Brain pericyte (primary cell): ENCODE measurements around the gene SIM1.
"Not testable (repeated sequence)": the region's sequence is repeated elsewhere in the genome, so short reads cannot be mapped to it uniquely, and the experiment has no call there.

Experiments used
- DNase-seq: peaks from one replicate; pipeline ENCODE4 v3.0.0-alpha.2; 2012; ENCODE audit warnings: low read depth, low spot score

Gene SIM1

DNA sequence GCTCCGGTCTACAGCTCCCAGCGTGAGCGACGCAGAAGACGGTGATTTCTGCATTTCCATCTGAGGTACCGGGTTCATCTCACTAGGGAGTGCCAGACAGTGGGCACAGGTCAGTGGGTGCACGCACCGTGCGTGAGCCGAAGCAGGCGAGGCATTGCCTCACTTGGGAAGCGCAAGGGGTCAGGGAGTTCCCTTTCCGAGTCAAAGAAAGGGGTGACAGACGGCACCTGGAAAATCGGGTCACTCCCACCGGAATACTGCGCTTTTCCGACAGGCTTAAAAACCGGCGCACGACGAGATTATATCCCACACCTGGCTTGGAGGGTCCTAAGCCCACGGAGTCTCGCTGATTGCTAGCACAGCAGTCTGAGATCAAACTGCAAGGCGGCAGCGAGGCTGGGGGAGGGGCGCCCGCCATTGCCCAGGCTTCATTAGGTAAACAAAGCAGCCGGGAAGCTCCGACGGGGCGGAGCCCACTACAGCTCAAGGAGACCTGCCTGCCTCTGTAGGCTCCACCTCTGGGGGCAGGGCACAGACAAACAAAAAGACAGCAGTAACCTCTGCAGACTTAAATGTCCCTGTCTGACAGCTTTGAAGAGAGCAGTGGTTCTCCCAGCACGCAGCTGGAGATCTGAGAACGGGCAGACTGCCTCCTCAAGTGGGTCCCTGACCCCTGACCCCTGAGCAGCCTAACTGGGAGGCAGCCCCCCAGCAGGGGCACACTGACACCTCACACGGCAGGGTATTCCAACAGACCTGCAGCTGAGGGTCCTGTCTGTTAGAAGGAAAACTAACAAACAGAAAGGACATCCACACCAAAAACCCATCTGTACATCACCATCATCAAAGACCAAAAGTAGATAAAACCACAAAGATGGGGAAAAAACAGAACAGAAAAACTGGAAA is 109.7 kb downstream of the SIM1 start:
- DNase-seq, result not testable (repeated sequence)

DNA sequence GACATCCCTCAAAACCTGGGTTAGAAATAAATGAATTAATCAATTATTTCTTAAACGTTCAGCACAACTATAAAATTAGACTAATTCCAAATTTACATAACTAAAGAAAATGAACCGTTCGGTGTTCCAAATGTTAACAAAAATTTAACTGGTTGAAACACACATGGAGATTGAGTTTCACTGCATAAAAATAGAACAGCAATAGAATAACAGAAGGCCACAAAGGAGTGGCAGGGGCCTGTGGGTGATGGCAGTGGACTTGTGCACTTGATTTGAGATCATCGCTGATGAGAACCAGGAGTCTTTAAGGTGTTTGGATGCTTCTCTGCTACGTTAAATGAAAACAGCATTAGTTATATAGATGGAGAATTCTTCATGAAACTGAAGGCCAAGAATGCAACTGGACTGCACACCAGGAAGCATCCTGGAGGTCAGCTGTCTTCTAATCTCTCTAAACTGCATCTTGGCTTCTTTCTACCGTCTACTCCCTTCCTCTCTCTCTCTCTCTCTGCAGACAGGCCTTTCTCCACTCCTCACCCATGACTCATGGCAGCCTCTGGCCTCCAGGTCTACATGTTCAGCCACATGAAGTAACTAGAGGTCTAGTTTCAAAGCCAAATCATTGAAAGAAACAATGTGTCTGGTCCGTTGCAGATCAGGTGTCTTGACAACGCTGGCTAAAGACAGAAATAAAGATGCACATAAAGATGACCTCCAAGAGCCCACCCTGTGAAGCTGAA is 111.3 kb downstream of the SIM1 start:
- no peak for DNase-seq

DNA sequence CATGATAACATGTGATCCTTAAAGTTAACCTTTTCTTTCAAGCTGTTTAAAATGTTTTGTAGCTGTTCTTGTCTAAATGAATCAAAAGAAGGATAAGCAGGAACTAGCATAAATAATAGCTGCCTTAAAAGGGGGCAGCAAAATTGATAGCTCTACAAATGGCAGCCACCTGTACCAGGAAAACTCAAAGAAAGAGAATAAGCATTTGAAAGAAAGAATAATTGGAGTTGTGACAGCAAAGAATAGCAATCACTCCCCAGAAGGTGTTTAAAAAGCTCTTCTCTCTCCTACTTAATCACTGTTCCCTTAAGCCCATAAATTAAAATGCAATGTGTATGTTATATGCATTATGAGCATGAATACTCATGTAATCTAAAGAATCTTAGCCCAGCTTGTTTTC is 114.6 kb downstream of the SIM1 start:
- DNase-seq, result no peak

GRCh38 chr6:100349366-100349765 is 115.4 kb downstream of the SIM1 start:
- DNase-seq, result no peak

DNA sequence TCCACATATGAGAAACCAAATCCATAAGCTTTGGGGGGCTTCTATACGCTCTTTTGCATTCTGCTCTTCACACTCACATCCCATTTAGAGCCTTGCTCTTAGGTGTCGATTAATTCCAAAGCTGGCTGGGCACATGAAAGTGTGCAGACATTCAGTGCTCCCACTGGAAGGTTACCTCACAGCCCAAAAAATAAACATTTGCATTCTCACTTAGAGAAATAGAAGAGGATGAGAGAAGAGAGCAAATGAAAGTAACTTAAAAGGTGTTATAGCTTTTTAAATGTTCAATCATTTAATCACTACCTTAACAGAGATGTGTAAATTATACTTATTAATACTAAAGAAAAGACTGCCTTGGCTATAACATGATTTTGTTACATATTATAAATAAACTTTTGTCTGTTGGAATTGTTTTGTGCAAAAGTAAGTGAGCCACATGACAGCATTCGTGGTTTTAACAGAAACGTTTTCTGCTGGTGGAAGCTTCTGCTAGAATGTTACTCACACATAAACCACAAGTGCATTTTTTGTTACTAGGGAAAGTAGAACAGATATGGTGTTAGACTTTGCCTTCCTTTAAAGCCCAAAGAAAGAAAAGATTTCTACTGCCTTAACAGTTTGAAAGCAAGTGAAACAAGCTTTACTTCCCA is 116.7 kb downstream of the SIM1 start:
- DNase-seq, result no peak

GRCh38 chr6:100346828-100347227 is 117.9 kb downstream of the SIM1 start:
- peak; percentile 41 for DNase-seq

- no peak for DNase-seq
Observed at GRCh38 chr6:100346203-100346602, 118.5 kb downstream of the SIM1 start.

GRCh38 chr6:100344761-100345160 is 120.0 kb downstream of the SIM1 start:
- no peak for DNase-seq

- no peak for DNase-seq
Observed at GRCh38 chr6:100344321-100344720, 120.4 kb downstream of the SIM1 start.

DNA sequence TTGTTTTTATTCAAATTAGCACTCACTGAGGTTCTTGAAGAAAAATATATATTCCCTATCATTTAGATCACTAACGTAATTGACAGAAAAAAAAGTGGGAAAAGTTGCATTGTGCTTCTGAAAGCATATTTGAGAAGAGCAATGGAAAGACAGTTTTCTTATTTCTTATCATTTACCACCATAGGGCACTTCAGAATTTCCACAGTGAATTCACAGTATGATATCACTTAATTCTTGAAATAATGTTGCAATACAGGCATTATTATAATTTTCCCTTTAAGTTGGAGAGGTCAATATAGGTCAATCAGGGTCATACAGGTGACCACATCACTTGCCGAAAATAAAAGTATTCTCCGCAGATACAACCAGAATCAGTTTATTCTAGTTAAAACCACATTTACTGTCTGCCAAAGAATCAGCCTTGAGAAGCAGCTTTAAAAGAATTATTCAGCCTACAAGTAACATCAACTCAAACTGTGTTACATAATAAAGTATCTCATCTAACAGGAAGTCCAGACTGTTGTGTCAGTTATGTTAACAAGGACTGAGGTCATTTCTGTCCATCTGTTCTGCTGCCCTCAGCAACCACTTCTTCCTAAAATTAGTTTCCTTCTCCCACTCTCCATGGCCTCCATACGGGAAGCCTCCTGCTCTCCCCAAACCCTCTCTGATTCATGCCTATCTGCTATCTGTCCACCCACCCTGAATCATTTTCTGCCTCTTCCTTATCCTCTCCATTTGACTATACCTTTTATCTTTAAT is 121.2 kb downstream of the SIM1 start:
- DNase-seq, result no peak

GRCh38 chr6:100342830-100343229 is 121.9 kb downstream of the SIM1 start:
- DNase-seq, result no peak

- DNase-seq, result no peak
Observed at GRCh38 chr6:100339574-100340255, 125.0 kb downstream of the SIM1 start.

GRCh38 chr6:100338090-100338489 is 126.6 kb downstream of the SIM1 start:
- DNase-seq, result no peak

DNA sequence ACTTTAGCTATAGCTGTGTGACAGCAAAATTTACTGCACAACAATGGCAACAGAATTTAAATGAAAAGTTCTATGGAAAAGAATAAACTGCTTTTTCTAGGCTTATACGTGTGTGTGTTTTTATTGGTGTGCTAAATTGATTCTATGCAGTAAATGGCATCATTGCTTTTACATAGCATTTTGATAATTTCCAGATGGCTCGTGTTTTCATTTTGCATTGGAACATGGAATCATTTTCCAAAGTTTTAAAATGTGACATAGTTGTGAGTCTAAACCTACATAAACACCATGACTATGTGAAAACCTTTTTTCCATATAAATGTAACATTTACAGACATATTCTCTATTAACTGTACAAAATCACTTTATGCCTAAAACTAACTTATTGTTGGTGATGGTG is 127.8 kb downstream of the SIM1 start:
- DNase-seq, result no peak

DNA sequence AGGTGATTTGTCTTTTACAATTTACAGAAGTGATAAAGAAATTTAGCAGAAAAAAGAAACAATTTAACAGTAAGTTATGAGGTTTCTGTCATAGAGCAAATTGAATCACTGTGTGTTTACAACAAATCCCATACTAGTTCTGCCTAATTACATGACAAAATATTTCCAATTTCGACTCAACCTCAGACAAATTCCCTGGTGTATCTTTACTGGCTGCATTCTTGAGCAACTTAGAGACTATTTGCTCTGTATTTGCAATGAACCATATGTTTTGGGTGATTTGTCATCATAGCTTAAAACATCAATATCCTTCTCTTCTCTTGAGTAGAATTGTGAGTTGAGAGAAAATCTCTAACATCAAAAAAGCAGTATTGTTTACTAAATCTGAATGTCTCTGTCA is 128.7 kb downstream of the SIM1 start:
- DNase-seq, result no peak
